Coronary artery (tissue), 2 donors: Measurements from ENCODE around the gene PABPC1L.

ENCODE experiments used
- DNase-seq: peaks from one replicate; pipeline ENCODE4 v3.0.0-alpha.2; 2017; ENCODE audit warnings: low spot score
- H3K27ac ChIP-seq, 2 donors: fragments of 200-600 bp; sonication (generic); one replicate each; pipeline ENCODE4 v1.5.1; 2016 to 2019
- H3K4me3 ChIP-seq: fragments of 200-600 bp; sonication (generic); 2 replicates; pipeline ENCODE4 v1.5.1; 2016; ENCODE audit warnings: mild to moderate bottlenecking, moderate library complexity
- CTCF ChIP-seq: fragments of 200-600 bp; sonication (generic); IDR thresholded peaks from one replicate; pipeline ENCODE4 v1.5.1; 2019; ENCODE audit warnings: antibody characterized with exemption

Gene PABPC1L

GRCh38 chr20:44966030-44966961, 56.4 kb downstream of the PABPC1L start, which contains the start of gene STK4:
TSS of gene STK4 (plus strand) at chr20:44966512. CDS start at chr20:44966569, 57 bp downstream.
- Histone ChIP-seq H3K27ac (peak within 1 kb of the TSS; percentile 88 to 93), H3K4me3 (peak within 1 kb of the TSS; percentile 97)
- DNase-seq: peak; percentile 97
- peak; percentile 30 for TF ChIP-seq CTCF

GRCh38 chr20:44967207-44967807, 57.4 kb downstream of the PABPC1L start:
- no peak for DNase-seq
- TF ChIP-seq CTCF: no peak
- Histone ChIP-seq H3K27ac (peak overlapping the region; percentile 88 to 93), H3K4me3 (peak overlapping the region; percentile 97)

GRCh38 chr20:44969300-44969894, 59.5 kb downstream of the PABPC1L start:
- Histone ChIP-seq H3K27ac (no peak overlapping the region), H3K4me3 (no peak overlapping the region)
- no peak for DNase-seq
- TF ChIP-seq CTCF: no peak

- Histone ChIP-seq H3K4me3 (no peak overlapping the region), H3K27ac (no peak overlapping the region)
Observed at GRCh38 chr20:44970243-44970757, 60.4 kb downstream of the PABPC1L start.

GRCh38 chr20:44973053-44973452, 63.2 kb downstream of the PABPC1L start:
- Histone ChIP-seq H3K4me3 (no peak overlapping the region), H3K27ac (no peak overlapping the region)
- DNase-seq: no peak
- no peak for TF ChIP-seq CTCF

More at GRCh38 chr20:44970243-44970757, 60.4 kb downstream of the PABPC1L start:
- no peak for TF ChIP-seq CTCF
- DNase-seq: no peak

GRCh38 chr20:44976698-44977097, 66.8 kb downstream of the PABPC1L start:
- Histone ChIP-seq H3K4me3 (no peak overlapping the region), H3K27ac (no peak overlapping the region)
- no peak for DNase-seq
- TF ChIP-seq CTCF: no peak
